RCC 7860 (cell line): Measurements from ENCODE around the gene TM7SF2.
"Not testable (repeated sequence)": the region's sequence is repeated elsewhere in the genome, so short reads cannot be mapped to it uniquely, and the experiment has no call there.

ENCODE experiments used
- DNase-seq: peaks from one replicate; pipeline ENCODE4 v3.0.0-alpha.2; 2015; ENCODE audit warnings: low spot score
- FAIRE-seq: peaks from 2 replicates; lab custom pipeline; 2012; peaks lifted over from hg19 to GRCh38; lab: Jason Lieb, UNC

Gene TM7SF2

DNA sequence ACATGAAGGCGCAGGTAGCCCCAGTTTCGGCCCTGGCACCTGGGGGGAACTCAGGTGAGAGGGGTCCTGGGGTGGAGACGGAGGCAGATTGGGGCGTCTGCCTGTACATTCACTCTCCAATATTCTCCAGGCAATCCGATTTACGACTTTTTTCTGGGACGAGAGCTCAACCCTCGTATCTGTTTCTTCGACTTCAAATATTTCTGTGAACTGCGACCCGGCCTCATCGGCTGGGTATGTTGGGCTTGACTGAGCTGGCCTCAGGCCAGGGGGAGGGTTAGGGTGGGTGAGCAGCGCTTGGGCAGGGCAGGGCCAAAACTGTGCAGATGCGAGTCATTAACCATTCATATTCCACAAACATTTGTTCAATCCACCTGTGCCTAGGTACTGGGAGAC is 1.7 kb downstream of the TM7SF2 start:
- FAIRE-seq (no peak), DNase-seq (no peak)

DNA sequence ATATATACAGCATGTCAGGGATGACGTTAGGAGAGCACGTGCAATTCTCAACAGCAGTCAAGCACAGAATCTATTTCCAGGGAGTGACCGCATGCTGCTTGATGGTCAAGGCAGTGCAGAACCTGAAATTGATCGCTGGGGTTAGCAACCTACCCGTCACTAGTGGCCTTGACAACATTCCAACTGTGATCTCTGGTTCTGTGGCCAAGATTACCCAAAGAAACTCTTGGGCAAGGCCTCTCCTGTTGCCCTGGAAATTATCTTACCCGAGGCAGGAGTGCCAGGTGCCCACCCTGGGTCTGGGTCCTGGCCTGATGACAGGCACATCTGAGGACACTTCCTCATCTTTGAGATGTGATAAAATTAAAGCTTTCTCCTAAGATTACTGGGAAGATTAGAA is 2.2 kb downstream of the TM7SF2 start:
- DNase-seq = no peak
- no peak for FAIRE-seq

DNA sequence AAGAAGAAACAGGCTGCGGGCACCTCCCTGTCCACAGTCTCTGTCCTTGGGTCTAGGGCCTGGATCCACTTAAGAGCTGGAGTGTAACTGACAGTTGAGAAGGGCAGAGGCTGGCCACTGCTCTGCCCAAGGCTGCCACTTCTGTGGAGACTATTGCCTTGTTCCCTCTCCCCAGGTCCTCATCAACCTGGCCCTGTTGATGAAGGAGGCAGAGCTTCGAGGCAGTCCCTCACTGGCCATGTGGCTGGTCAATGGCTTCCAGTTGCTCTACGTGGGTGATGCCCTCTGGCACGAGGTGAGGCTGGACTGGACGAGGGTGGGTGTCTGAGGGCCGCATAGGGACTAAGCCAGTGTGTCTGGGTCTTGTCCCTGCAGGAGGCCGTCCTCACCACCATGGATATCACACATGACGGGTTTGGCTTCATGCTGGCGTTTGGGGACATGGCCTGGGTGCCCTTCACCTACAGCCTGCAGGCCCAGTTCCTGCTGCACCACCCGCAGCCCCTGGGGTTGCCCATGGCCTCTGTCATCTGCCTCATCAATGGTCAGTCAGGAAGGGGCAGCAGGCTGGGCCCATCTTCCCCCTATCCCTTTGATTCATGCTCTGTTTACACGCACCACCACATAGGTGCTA is 3.0 kb downstream of the TM7SF2 start:
- no peak for DNase-seq
- no peak for FAIRE-seq

DNA sequence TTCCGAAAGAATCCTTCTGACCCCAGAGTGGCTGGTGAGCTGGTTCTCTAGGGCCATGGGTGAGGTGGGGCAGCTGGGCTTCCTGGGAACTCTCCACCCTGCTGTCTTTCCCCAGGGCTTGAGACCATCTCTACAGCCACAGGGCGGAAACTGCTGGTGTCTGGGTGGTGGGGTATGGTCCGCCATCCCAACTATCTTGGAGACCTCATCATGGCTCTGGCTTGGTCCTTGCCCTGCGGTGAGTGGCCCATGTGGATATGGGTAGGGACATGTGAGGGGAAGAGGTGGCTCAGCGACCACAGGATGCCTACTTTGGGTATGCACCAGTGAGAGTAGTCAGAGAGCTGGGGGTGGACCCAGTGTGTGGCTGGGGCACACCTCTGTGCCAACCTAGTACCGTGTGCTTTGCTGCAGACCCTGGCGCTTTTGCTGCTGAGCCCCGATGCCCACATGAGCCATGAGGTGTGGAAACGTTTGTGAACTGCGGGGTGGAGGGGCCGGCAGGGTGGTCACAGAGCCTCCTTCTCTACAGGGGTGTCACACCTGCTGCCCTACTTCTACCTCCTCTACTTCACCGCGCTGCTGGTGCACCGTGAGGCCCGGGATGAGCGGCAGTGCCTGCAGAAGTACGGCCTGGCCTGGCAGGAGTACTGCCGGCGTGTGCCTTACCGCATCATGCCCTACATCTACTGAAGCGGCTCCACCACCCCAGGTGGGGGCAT is 3.9 kb downstream of the TM7SF2 start:
- DNase-seq (no peak), FAIRE-seq (no peak)

DNA sequence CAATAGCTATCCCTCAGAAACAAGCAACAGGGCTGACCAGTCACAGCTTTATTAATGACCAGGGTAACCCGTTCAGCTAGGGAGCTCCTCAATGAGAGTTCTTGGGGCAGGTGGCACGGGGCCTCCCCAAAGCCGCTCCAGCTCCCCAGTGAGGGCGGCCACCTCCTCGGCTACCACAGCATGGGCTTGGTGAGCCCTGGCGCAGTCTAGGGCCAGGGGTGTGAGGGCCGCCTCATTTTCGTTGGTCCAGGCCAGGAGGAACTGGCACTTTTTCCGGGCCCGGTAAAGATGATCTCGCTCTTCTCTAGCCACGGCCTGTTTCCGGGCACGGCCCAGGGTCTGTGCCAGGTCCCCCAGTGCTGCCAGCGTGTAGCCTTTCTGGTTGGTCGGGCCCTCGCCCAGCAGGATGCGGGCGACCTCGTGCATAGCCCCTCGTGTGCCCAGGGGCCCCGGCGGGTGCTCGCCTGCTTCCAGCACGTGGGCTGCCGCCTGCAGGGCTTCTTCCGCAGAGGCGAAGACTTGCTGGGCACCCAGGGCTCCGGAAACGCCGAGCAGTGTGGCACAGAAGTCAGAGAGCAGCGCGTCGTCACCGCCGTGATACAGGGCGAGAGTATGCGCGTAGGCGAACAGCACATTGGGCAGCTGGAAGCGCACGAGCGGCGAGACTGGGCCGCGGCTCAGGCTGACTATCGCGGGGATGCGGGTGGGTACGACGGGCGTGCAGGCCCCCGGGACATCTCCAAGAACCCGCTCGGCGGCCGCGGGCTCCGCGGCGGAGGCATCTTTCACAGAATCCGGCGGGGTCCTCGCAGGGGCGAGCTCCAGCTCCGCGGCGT is 4.9 kb downstream of the TM7SF2 start:
- no peak for FAIRE-seq
- DNase-seq = no peak

DNA sequence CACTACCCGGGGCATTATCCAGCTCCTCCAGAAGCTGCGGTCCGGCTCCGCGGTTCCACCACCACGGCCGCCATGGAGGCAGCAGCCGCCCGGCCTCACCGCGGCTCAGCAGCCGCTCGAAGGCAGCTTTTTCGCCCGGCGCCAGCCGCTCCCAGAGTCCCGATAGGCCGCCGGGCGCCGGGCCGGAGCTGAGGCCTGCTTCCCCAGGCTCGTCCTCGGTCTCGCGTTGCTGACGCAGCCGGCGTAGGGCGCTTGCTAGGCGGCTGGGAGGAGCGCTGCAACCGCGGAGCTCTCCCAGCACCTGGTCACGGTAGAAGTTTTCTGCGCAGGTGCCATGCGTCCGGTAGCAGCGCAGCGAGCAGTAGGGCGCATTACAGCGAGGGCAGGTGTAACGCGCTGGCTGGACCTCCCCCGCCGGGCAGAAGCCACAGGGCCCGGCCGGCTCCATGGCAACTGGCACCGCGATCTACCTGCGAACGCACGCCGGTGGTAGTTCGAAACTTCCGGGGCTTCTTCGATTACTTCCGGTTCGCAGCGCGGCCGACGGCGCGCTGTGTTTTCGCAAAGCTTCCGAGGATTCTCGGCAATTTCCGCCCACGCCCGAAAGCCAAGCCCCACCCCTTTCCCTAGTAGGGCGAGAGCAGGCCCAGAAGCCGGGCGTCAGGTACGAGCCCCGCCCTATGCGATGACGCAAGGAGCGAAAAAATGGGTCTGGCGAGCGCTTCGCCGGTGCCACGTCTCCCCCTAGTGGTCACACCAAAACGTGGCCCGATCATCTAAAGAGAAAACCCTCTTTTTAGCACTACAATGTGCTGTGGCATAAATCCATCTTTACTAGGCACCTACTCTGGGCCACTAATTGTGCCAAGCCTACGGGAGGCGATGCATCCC is 5.8 kb downstream of the TM7SF2 start, which contains the start of gene ZNHIT2:
TSS of gene ZNHIT2 (minus strand) at position 496 of the 891 bp plus-strand sequence. CDS start at position 448, 48 bp downstream.
- DNase-seq (peak; percentile 93), FAIRE-seq (peak; percentile 92)

DNA sequence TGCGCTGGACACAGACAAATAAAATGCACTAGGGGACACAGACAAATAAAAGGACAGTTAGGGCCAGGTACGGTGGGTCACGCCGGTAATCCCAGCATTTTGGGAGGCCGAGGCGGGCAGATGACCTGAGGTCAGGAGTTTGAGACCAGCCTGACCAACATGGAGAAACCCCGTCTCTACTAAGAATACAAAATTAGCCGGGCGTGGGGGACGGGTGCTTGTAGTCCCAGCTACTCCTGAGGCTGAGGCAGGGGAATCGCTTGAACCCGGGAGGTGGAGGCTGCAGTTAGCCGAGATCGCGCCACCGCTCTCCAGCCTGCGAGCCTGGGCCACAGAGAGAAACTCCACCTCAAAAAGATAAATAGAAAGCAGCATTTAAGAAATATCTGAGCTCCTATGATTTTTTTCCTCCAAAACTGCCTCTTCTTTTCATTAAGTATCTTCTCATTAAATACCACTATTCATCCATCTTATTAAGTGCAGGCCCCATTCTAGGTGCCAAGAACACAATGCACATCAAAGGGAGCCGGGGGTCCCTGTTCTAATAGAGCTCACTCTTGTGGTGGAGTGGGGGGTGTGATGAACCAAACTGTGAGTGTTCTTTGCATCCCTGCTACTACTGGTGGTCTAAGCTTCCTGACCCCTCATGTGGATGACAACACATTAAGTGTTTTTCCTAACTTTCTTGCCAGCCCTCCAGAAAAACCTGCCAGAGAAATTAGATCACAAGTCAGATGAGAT is 6.6 kb downstream of the TM7SF2 start:
- DNase-seq (no peak), FAIRE-seq (no peak)

DNA sequence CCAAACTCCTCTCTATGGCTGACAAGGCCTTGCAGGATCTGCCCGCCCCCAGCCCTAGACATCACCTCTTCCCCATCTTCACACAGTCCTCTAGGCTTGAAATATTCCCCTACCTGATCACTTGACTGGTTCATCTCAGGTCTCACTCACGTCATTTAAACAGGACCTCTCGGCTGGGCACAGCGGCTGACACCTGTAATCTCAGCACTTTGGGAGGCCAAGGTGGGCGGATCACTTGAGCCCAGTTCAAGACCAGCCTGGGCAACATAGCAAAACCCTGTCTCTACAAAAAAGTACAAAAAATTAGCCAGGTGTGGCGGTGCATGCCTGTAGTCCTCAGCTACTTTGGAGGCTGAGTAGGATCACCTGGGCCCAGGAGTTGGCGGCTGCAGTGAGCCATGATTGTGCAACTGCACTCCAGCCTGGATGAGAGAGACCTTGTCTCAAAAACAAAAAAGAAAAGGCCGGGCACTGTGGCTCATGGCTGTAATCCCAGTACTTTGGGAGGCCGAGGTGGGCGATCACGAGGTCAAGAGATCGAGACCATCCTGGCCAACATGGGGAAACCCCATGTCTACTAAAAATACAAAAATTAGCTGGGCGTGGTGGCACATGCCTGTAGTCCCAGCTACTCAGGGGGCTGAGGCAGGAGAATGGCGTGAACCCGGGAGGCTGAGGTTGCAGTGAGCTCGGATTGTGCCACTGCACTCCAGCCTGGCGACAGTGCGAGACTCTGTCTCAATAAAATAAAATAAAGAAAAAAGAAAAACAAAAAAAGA is 7.4 kb downstream of the TM7SF2 start:
- FAIRE-seq, DNase-seq: not testable (repeated sequence)

DNA sequence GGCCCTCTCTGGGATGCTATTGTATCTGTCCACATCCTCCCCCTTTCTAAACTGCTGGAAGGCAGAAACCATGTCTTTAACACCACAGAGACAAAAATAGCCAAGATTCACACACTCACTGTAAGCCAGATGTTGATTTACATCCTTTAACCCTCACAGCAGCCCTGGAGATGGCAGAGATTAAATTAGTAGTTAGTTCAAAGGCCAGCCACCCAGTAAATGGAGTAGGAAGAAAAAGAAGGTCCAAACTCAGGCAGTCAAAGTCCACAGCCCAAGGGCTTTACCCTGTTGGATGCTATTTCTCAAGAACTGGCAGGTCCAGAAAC is 8.0 kb downstream of the TM7SF2 start:
- FAIRE-seq (no peak), DNase-seq (no peak)

DNA sequence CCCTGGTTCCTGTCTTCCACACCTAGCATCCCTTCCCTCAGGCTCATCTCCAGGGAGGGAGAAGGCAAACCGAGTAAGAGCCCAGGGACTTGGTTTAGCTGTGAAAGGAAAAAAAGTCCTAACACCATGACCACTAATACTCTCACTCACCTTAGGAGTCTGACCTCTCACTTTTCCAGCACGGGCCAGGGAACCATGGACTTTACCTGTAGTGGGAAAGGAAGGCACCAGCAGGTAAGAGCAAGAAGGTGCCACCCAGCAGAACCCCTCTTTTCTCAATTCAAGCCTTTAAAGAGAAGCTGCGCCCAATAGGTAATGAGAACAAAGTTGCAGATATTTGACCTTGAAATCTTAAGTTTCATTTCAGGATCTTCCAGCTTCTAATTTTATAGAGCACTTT is 9.2 kb downstream of the TM7SF2 start:
- FAIRE-seq = no peak
- DNase-seq = no peak

DNA sequence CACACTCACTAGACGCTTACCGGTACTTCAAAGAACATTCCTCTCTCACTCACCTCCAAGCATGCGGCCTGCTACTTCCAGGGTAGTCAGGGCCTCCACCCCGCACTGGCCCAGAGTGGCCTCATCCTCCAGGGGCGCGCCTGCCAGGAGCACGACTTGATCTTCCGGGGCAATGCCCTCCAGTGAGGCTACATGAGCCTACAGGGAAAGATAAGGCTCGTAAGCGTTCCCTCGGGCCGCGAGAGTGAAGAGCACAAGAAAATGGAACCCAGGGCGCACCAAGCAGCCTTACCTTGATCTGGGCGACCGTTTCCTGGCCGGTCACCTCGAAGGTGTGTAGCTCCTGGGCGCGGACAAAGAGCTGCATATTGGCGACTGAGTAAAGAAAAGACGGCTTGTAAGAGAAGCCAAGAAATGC is 9.8 kb downstream of the TM7SF2 start:
- FAIRE-seq (no peak), DNase-seq (no peak)

DNA sequence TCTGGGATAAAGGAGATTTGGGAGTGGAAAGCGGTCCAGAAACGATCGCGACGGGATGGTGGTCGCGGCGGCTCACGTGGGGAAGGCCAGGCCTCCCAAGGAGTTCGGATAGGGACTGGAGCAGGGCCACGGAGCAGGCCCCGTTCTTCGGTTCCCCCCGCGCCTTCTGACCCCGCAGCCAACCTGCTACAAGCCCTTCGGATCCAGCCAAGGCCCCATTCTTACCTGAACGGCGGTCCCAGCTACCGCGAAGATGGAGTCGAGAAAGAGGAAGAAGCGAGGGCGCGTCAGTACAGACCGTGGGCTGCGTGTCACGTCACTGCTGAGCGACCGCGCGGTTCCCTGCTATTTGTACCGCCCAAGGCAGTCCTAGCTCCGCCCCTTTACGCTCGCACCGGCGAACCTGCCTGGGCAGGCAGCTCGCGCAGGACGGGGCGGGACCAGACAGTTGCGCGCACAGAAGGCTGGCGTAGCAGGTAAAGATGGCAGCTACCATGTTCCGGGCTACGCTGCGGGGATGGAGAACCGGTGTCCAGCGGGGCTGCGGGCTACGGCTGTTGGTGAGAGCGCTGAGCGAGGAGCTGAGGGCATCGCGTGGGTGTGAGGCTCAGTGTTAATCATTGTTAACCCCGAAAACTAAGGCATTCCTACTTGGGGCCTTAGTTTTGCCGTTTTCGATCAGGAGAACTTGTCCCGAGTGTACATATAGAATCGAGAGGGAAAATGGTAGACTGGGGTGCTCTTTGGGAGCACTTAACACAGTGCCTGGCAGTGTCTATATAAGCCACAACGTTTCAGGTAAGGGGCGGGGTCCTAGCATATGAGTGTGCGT is 10.4 kb downstream of the TM7SF2 start, which contains the start of the genes FAU and MRPL49:
TSS of gene FAU (minus strand) at position 270 of the 832 bp plus-strand sequence. CDS start 321 bp downstream, outside the sequence.
TSS of gene MRPL49 (plus strand) at position 457 of the 832 bp plus-strand sequence. CDS start at position 483, 26 bp downstream.
- FAIRE-seq (peak; percentile 63), DNase-seq (peak; percentile 92)

DNA sequence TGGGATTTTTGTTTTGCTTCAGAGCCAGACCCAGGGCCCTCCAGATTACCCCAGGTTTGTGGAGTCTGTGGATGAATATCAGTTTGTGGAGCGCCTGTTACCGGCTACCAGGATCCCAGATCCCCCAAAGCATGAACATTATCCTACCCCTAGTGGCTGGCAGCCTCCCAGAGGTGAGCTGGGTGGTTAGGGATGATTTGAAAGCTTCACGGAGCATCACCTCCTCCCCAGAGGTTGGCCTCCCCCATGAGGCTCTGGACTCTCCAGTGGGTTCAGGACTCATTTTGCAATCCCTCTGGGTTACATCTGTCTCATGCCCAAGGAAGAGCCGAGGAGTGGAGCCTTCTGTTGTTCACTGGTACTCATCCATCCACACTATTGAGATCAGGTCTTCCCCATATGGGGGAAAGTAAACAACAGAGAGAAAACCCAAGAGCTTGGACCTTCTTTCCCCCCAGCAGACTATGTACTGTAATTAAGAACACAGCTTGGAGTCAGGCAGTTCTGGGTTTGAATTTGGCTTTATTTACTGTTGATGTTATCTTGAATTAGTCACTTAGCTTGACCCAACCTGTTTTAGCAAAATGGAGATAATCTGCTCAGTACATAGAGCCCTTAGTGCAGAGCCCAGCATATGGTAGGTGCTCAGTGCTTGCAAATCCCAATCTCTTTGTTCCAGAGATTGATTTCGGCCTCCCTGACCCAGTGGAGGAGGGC is 13.0 kb downstream of the TM7SF2 start:
- DNase-seq (no peak), FAIRE-seq (no peak)

DNA sequence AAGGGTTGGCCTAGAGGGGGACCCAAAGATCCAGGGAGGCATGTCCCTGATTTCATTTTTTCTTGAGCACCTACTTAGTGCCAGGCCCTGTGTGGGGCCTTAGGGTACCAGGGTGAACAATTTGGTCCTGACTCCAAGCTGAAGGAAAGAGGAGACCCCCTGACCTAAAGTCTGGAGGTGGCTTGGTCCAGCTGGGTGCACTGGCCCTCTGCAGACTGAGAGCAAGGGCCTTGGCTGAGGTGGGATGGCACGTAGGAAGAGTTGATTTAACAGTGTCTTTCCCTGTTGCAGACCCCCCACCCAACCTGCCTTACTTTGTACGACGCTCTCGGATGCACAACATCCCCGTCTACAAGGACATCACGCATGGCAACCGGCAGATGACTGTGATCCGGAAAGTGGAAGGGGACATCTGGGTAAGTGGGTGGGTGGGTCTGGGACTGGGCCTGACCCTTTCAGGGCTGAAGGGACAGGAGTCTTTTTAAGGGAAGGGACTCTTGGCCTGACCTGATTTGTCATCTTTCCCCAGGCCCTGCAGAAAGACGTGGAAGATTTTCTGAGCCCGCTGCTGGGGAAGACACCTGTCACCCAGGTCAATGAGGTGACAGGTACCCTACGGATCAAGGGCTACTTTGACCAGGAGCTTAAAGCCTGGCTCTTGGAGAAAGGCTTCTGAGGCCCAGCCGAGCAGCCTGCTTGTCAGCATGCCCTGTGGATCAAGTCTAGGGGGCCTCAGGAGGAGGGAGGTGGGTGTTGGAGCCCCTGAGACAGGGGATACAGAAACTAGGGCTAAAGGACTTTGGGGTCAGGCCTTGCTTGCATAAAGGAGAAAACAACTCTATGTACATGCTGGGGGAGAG is 13.8 kb downstream of the TM7SF2 start:
- FAIRE-seq (no peak), DNase-seq (no peak)

DNA sequence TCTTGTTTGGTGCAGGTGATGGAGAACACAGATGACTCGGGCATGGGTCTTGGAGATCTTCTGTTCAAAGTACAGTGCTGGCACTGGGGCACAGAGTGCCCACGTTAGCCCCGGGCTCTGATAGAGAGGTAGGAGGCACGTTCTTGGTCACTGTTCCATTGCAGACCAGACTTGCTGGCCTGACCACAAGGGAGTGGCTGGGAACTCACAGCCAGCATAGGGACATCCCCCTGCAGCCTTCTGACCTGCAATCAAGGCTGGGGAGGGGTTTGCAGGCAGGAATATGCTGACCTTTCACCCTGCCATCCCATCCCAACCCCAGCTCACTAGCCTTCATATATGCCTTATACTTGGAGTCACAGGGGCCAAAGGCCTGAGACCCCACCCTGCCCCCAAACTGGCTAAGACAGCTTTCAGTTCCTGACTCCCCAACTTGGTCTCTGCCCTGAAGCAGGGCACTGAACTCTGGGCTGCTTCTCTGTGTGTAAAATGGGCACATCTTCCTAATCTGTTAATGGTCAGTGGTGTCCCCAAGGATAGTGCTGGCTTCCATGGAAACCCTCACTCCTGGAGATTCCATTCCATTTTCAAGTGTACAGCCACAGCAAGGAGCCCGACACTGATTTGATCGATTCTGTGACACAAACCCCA is 15.1 kb downstream of the TM7SF2 start:
- no peak for FAIRE-seq
- no peak for DNase-seq
